ENCODE measurements around the gene HDAC11.

DNA sequence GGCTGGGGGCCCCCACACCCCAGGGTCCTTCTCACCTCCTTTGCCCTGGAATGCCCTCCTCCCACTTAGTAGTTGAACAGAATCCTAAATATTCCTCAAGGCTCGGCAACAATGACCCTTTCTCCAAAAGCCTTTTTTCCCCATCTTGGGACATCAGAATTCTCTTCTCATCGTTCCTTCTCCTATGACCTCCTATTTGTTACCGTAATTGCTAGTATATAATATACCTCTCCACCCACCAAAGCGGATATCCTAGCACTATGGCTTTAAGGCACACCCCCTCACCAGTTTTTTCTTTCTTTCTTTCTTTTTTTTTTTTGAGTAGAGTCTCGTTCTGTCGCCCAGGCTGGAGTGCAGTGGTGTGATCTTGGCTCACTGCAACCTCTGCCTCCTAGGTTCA lies 16.8 kb downstream of the HDAC11 start:
- TF ChIP-seq, protein P1, sequence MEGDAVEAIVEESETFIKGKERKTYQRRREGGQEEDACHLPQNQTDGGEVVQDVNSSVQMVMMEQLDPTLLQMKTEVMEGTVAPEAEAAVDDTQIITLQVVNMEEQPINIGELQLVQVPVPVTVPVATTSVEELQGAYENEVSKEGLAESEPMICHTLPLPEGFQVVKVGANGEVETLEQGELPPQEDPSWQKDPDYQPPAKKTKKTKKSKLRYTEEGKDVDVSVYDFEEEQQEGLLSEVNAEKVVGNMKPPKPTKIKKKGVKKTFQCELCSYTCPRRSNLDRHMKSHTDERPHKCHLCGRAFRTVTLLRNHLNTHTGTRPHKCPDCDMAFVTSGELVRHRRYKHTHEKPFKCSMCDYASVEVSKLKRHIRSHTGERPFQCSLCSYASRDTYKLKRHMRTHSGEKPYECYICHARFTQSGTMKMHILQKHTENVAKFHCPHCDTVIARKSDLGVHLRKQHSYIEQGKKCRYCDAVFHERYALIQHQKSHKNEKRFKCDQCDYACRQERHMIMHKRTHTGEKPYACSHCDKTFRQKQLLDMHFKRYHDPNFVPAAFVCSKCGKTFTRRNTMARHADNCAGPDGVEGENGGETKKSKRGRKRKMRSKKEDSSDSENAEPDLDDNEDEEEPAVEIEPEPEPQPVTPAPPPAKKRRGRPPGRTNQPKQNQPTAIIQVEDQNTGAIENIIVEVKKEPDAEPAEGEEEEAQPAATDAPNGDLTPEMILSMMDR (IDR thresholded peaks at IDR 0.05): no peak
- TF ChIP-seq POLR2A (IDR thresholded peaks at IDR 0.05): no peak
